NCI-H1048 (cell line): ENCODE data around the gene CHD3.

Experiments
- DNase-seq: peaks from one replicate; lab custom pipeline; 2025; lab: John Stamatoyannopoulos, UW

The CHD3 gene

GRCh38 chr17:7888184-7888920, at the start of gene CHD3:
TSS of gene CHD3 (plus strand) at chr17:7888789. CDS start at chr17:7889001, 212 bp downstream.
- no peak for DNase-seq

GRCh38 chr17:7839190-7839875, 49.3 kb upstream of the CHD3 start:
- DNase-seq: no peak

- no peak for DNase-seq
Measured at GRCh38 chr17:7839876-7840261, 48.7 kb upstream of the CHD3 start.

GRCh38 chr17:7840441-7840840, 48.1 kb upstream of the CHD3 start:
- no peak for DNase-seq

GRCh38 chr17:7840875-7841274, 47.7 kb upstream of the CHD3 start:
- no peak for DNase-seq

- DNase-seq: no peak
Measured at GRCh38 chr17:7841396-7841914, 47.1 kb upstream of the CHD3 start.

GRCh38 chr17:7841915-7842379, 46.6 kb upstream of the CHD3 start:
- peak; percentile 82 for DNase-seq

GRCh38 chr17:7842380-7843256, 46.0 kb upstream of the CHD3 start:
- no peak for DNase-seq

GRCh38 chr17:7843257-7843535, 45.4 kb upstream of the CHD3 start:
- no peak for DNase-seq

- peak; percentile 48 for DNase-seq
Measured at GRCh38 chr17:7843536-7844291, 44.9 kb upstream of the CHD3 start.

- peak; percentile 77 for DNase-seq
Measured at GRCh38 chr17:7844292-7845154, 44.1 kb upstream of the CHD3 start.

GRCh38 chr17:7845359-7846062, 43.1 kb upstream of the CHD3 start:
- no peak for DNase-seq

- DNase-seq: no peak
Measured at GRCh38 chr17:7846063-7846735, 42.4 kb upstream of the CHD3 start.

- no peak for DNase-seq
Measured at GRCh38 chr17:7846765-7847661, 41.6 kb upstream of the CHD3 start.

- DNase-seq: no peak
Measured at GRCh38 chr17:7848131-7848579, 40.4 kb upstream of the CHD3 start.

GRCh38 chr17:7848739-7849129, 39.9 kb upstream of the CHD3 start:
- DNase-seq: no peak

GRCh38 chr17:7849130-7849750, 39.3 kb upstream of the CHD3 start:
- no peak for DNase-seq
